DMS153 (cell line): ENCODE measurements around the gene KCNJ11.
A peak's percentile ranks its signal among the peaks of the same experiment; 100 is the strongest.
"Not testable (repeated sequence)": the region's sequence is repeated elsewhere in the genome, so short reads cannot be mapped to it uniquely, and the experiment has no call there.

ENCODE experiments used
- DNase-seq: peaks from one replicate; lab custom pipeline; 2025; lab: John Stamatoyannopoulos, UW

KCNJ11 gene

DNA sequence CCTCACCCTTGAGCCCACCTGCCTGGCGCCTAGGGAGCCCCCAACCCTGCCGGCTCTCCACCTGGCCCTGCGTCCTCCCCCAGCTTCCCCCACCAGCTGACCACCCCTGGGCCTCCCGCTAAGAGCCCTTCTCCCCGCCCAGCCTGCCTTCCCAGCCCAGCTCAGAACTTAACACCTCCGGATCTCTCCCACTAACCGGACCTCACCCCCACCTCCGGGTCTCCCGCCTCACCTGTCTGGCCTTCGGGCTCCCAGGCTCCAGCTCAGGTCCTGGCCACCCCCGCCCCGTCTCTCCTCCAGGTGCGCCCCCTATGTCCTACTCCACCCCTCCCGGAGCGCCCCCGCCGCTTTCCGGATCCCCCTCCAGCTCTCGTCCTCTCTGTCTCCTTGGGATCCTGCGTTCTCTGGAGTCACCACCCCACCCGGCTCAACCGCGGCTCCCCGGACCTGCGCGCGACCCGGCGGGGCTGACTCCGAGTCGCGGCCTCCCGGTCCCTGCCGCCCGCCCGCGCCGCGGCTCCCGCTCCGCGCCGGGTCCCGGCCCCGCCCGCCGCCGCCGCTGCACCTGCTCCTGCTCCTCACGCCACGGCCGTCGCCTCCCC, at the start of gene KCNJ11:
Gene KCNJ11 (minus strand): TSS at position 51 of the 602 bp plus-strand sequence. CDS start 568 bp downstream, outside the sequence.
- DNase-seq: no peak

DNA sequence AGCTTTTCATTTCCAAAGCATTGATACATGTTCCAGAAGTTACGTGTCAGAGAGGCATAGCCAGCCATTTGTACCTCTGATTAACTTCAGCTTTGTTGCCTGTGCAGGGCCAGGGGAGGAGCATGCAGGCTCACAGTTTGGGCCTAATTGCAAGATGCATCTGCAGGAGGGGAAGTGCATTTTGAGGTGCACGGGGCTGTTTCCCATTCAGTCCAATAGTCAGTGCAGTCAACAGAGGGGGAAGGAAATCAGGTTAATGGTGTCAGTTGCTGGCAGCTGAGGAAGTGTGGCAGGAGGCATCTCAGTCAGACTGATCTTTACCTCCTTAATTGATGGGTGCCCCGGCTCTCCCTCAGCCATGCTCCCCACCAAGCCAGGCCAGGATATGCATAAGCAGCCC, 48.9 kb upstream of the KCNJ11 start:
- no peak for DNase-seq

DNA sequence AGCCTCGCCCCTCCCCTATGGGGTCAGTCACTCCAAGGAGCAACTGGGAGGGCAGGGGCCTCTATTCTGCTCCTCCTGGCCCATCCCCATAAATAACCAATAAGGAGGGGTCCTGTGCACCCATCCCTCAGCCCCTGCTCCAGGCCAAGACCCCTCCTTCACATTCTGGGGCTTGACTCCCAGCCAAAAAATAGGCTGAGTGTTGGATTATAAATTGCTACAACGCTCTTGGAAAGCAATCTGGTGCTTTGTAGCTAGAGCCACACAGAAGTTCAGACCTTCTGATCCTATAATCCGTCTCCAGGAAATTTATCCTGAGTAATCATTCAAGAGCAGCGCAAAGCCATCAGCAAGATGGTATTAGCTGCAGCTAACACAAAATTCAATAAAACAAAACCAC, 45.6 kb upstream of the KCNJ11 start:
- no peak for DNase-seq

DNA sequence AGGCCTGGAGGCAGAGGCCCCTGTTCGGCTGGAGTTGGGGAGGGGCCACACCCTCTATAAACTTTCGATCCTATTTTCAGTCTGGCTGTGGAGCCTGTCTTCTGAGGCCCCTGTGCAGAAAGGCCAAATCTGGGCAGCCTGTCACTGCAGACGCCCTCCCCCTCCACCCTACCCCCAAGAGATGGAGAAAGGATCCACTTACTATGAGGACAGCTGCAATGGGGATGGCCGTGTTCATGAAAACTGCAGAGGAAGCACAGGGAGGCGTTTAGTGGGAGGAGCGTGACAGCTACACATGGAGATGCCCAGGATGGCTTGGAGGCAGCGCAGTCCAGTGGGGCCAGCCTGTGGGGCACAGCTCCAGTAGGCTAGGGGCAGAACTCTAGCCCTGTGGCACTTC, 43.5 kb upstream of the KCNJ11 start:
- no peak for DNase-seq

DNA sequence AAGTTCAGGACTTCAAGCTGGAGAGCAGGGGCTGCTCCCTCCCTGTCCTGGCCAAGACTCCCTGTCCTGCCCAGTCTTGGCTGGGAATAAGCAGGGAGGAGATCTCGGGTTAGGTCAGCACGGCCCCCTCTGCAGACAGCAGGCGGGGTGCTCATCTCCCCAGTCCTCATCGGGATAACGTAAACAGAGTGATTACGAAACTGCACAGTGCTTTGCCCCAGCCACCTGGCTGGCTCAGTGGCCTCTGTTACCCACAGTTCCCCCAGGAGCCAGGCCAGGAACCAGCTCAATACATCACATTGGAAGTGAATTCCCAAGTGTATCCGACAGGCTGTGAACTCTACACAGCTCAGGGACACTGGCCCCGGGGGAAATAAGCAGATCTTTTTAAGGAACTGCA, 42.7 kb upstream of the KCNJ11 start:
- no peak for DNase-seq

DNA sequence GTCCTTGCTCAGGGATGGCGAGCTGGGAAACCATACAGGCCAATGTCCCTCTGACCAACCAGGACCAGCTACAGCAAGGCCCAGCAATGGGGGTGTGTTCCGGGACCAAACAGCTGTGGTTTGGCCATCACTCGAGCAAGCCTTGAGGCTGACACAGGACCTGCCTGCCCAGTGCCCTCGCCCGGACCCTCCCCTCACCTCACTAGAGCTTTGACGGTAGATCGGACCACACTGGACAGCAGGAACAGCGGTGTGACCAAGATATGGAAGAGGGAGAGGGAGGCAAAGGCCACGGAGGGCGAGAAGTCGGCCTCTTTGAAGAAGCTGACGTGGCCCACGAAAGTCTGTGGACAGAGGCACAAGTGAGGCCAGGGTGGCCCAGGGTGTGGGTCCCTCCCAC, 42.2 kb upstream of the KCNJ11 start:
- no peak for DNase-seq

DNA sequence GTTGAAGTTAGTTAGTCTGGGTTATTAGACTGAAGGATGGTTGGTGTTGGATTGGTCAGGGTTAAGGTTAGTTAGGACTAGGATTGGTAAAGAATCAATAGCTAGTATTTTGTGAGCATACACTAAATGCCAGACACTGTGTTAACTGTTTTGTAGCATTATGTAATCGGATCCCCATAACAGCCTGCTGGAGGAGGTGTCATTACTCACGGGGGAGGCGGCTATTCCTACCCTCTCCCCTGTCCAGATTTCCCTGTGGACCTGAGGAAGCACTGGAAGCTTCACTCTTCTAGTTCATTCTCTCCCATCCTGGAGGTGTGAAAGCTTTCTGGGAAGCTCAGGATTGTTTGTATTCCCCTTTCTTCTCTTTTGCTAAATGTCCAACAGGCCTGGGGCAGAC, 40.5 kb upstream of the KCNJ11 start:
- no peak for DNase-seq

DNA sequence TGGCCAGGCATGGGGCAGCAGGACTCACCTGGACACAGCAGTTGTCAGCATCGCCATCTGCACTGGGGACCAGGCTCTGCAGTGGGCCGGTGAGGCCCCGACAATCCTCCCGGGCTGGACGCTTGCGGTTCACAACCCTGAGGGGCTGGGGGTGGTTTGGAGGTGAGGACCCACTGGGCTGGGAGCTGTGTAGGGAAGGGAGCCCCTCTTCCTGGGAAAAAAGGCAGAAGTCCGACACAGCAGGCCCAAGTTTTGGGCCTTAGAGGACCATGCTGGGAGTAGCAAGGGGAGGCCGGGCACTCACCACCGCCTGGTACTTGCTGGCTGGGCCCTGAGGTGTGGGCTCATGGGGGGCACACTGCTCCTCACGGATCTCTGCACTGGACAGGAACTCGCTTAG, 39.8 kb upstream of the KCNJ11 start:
- no peak for DNase-seq

DNA sequence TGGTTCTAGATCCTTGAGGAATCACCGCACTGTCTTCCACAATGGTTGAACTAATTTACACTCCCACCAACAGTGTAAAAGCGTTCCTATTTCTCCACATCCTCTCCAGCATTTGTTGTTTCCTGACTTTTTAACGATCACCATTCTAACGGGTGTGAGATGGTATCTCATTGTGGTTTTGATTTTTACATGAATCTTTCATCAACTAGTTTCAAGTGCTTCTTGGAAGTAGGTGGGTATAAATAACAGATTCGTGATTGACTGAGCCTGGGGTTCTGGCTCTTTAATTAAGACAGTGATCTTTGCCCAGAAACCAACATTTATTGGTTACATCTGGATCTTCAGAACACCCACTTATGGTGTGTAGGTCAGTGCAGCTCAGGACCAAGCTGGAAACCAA, 37.8 kb upstream of the KCNJ11 start:
- not testable (repeated sequence) for DNase-seq

DNA sequence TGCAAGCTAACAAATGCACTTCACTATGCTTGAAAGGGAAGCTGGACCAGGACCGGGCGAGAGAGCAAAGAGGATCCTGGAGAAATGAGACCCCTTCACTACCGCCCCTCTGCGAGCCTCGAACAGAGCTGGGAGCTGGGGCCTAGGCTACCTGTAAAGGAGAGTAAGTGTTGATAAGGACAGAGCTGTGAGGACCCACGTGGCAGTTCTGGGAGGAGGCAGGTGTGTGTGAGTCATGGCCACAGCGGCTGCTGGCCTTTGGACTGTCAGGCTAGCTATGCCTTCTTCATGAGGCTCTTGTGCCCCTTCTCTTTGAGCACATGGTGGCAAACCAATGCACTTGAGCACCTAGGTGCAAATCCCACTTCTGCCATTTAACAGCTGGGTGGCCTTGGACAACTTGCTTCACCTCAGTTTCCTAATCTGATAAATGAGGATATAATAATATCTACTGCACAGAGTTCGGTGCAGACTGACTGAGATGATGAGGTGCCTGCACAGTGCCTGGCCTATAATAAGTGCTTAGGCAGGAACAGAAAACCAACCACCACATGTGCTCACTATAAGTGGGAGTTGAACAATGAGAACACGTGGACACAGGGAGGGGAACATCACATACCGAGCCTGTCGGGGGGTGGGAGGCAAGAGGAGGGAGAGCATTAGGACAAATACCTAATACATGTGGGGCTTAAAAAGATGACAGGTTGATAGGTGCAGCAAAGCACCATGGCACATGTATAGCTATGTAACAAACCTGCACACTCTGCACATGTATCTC, 35.3 kb upstream of the KCNJ11 start:
- DNase-seq: no peak

DNA sequence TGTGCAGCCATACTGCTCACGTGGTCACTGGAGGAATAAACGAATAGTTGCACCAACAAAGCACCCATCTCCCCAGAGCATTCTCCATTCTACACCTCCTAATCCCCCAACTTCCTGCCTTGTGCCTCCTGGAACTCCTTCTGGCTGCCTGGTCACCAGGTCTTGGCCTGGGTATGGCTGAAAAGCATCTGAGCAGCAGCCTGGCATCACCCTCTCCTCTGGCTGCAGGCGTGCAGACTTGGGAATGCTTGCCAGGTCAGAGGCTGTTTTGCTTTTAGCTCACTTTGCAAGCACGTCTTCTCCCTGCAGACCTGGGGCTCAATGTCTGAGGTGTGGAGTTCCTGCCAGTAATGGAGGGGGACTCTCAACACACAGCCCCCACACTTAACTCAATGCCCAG, 33.3 kb upstream of the KCNJ11 start:
- no peak for DNase-seq

DNA sequence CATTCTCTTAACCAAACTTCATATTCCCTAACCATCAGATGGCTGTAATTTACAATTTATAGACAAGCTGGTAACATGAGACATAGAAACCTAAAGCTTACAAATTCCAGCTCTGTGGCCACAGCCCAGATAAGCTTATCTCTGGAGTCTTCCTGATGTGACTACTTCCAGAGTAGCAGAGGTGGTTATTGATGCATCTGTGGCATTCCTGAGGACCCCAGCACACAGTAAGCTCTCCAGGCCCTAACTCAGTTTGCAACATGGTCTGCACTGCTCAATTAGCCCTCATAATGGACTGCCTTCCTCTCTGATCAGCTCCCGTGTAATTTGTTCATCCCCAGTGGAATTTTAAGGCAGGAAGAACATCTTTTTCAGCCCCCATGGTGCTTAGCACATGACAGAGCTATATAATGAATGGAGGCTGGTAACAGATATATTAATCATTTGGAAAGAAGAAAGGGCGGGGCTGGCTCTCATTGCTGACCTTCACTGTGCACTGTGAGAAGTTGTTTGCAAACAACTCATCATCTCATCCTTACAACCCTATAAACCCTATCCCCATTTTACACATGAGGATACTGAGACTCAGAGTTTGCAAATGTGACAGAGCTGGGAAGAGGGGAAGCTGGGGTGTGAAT, 30.1 kb upstream of the KCNJ11 start:
- no peak for DNase-seq

DNA sequence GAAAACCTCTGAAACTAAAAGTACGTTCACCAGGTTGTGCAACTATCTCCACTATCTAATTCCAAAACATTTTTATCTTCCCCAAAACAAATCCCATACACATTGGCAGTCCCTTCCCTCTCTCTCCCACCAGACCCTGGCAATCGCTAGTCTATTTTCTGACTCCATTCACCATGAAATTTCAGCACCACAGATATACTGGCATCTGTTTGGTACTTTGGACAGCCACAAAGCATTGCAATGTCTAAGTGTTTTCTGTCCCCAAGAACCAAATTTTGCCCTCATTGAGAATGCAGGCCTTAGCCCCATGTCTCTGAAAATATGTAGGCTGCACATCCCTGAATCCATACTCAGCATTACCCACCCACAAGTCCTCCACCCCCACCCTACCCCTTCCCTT, 28.0 kb upstream of the KCNJ11 start:
- no peak for DNase-seq

DNA sequence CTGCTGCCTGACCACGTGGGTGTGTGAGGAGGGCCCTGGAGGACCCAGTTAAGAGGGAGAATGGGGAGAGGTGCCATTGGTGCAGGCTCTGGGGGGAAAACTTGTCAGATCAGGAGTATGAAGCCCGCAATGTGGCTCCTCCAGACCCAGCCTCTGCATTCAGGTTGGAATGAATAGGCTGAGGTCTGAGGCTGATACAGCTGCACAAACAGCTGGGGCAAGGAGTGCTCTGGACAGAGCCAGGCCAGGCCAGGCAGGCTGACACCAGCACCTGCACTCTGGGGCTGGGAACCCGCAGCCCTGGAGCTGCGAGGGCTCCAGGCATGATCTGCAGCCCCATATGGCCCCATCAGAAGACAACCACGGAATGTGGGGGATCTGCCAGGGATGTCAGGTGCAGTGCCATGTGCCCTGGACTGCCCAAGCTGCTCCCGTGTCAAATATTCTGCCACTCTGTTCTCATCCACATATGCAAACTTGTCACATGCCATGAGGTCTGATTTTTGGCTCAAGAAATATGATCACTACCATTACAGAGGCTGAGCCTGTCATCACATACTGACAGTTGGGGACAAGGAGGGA, 27.2 kb upstream of the KCNJ11 start:
- no peak for DNase-seq

DNA sequence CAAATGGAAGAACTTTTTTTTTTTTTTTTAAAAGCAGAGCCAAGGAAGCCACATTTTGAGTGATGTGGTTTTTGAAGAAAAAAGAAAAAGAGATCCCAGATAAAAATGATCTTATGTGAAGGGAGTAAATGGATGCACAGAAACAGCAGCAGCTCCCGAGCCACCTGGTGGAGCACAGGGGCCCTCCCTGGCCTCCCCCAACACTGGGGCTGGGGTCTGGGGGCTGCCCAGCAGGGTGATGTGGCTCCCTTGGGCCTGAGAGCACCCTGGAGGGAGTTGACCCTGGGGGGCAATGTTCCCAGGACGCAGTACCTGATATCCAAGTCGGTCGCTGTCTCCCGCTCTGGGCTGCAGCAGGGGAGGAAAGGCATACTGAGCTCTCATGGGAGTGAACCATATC, 26.5 kb upstream of the KCNJ11 start:
- no peak for DNase-seq

DNA sequence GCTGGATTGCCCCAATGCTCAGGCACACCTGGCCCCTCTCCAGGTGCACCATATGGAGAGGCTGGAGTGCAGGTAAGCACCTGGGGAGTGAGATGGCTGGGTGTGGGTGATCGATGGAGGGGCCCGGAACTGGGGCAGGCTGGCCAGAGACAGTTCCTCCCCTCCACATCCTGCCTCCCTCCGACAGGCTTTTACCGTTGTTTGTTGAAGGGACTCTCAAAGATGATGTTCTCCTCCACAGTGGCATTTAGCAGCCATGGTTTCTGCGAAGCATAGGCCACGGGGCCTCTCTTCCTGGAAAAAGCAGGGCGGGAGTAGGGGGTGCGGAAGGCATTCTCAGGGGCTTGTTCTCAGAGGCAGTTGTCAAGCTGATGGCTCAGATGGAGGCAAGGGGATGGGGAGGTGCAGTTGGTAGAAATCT, 25.9 kb upstream of the KCNJ11 start:
- peak; percentile 79 for DNase-seq

DNA sequence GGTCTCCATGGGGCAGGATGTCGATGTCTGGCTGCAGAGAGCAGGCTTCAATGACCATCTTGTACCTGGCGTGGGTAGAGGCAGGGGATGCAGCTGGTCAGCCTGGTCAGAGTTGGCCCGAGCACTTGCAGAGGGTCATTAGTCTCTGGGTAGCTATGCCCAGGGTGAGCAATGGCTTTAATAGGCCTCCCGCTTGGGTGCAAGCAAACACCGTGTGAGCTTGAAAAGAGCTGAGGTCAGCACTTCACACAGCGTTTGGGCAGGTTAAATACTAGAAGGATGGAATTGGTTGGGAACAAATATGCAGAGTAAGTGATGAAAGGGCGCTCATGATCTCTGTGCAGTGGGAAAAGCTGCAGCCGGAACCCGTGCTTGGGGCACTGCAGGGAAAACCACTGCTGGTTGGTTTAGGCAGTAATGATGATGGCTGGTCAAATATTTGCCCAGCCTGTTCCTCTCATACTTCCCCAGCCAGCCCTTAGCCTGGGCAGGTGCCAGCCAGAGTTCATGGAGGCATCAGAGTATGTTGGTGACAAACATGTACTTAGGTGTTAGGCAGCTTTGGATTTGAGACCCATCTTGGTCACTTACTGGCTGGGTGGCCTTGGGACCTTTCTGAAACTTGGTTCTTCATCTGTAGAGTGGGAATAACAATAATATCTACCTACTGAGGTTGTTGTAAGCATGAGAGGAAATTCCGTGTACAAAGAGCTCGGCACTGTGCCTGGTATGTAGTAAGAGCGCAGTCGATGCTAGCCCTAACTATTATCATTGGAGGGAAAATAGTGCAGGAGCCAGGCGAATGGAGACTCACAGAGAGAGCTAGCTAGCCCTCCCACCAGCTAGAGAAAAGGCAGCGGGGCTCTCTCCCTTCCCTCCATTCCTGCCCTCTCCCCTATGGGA, 25.2 kb upstream of the KCNJ11 start:
- peak; percentile 95 for DNase-seq

DNA sequence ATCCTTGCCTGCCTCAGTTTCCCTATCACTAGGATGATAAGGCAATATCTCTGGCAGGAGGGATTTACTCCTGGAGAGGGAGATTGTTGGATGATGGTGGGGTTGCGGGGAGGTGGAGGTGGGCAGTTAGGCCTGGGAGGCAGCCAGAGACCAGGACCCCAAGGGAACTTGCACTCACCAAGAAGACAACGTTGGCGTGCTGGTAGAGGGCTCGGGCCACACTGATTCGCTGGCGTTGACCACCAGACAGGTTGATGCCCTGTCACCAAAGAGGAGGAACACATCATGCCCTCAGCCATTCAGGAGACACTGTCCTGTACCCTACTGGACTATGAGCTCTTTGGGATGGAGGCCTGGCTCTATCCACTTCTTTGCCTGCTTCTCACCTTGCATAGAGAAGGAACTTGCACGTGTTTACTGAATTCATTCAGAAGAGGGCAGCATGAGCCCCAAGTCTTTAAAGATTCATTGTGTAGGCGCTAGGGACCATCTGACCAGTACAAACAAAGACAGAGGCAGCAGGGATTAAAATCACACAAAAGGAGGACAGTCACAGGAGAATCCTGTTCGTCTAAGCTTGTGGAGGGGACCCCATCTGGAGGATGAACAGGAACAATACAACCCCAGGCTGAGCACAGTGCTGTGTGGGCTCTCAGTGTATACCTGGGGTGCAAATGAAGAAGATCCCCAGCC, 24.2 kb upstream of the KCNJ11 start:
- peak; percentile 24 for DNase-seq

DNA sequence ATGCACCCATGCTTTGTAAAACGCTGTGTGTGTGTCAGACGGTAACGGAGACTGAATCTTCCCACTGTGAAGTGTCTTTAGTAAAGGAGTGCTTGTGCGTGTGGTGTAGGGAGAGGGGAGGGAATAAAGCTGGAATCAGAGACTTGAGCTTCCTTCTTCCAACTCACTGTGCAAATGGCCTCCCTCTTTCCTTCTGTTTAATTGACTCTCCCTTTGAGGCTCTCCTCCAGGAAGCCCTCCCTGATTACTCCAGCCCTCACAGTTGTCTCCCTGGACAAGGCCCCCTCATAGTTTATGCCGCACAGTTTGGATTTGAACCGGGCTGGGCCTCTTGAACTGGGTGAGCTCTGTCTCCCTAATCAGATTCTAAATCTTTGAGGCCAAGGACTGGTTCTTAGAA, 23.0 kb upstream of the KCNJ11 start:
- no peak for DNase-seq

DNA sequence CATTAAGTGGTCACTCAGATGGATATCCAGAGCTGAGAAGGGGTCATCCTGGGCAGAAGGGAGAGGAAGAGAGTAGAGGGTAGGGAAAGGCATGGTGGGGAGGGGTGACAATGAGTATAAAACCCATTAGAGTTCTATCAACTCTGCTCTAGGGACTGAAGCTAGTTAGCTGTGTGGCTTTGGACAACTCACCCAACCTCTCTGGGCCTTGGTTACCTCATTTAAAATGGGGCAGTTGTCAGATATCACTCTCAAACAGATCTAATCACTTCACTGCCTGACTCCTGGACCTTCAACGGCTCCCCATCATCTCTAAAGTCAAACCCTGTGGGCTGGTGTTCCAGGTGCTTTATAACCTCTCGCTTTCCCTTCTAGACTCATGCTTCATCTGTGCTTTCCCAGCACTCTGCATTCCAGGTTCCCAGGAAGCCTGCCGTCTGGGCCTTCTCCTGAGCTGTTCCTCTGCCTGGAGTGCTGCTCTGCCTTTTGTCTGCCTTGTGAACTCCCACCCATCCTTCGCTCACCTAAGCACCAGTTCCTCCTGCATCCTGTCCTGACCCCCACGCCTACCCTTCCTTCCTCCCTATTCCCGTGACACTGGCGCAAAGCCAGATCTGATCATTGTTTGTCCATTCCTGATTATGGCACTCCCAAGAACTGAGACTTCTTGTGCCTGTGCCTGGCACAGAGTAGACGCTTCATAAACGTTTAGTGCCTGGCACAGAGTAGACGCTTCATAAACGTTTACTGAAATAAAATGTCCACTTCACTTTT, 22.3 kb upstream of the KCNJ11 start:
- DNase-seq: no peak

DNA sequence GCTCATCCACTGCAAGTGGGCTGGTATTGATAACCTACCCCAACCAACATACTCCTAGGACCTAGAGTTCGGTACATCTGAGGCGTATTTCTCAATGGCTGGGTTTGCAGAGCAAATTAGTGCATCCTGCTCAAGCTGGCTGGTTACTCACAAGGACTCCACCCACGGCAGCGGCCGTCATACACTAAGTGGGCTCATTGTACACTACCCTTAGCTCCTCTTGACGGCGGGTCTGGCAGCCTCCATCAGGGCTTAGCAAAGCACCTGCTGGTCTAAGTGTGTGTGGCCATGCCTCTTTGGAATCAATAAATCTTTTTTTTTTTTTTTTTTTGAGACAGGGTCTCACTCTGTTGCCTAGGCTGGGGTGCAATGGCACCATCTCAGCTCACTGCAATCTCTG, 20.2 kb upstream of the KCNJ11 start:
- peak; percentile 37 for DNase-seq
